ENCODE measurements around the gene TNRC18. TPM values are rescaled to one million over a fixed set of nuclear protein-coding genes. Genes with fewer than 3 reads are reported as not detected.

TNRC18 gene
- total and polyA plus RNA-seq, 2 of the 8 experiments (the other 6 are each of a cell fraction or from before 2014, with no cell fraction given): 1.7 to 8.6 TPM

DNA sequence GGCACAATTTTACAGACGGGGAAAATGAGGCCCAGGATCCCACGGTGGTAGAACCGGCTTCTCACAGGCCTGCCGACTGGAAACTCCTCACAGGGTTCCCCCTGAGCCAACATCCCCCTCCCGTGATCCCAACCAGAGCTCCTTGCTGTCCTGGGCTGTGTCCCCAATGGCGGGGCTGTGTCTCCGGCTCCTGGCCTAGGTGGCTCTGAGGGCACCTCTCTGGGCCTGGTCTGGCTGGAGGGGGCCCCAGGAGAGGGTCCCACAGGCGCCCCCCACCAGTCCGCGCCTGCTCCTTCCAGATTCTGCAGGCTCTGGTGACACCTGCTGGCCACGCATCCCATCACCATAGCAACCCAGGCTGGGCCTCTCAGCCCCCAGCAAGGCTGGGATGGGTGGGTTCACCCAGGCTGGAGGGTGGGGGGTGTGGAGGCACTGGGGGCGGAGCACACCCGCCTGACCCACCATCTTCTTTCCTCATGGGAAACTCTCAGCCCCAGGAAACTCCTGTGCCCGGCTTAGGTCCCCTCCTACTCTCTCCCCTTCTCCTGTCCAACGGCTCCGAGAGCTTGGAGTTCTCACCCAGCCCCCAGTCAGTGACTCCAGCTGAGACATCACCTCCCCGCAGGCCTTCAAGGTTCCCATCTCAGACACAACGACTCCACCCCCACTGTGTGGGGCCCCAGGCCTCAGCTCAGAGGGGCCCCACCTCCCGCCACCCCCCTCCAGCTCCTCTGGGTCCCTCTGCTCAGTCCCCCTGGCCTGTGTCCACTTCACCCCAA, 27.1 kb upstream of the TNRC18 start:
- Histone ChIP-seq H2BK12ac (ENCODE audit: low read depth, low read length) (no peak overlapping the region), H4K8ac (ENCODE audit: extremely low read depth, insufficient read depth, low read length) (no peak overlapping the region), H3K23ac (ENCODE audit: insufficient read length) (no peak overlapping the region), H3K36me3 (ENCODE audit: control insufficient read depth in 2 of 4, insufficient read depth in 4 of 4, low read length in 3 of 4) (no peaks in the 10 kb centered on the region), H3K4me2 (ENCODE audit: insufficient read depth in 1 of 2, low read depth in 2 of 2, low read length in 2 of 2) (no peak overlapping the region; a peak in 1 of 4 replicates), H3K79me2 (ENCODE audit: control insufficient read depth in 1 of 2, insufficient read depth in 2 of 2, low read length in 2 of 2) (no peaks in the 10 kb centered on the region), H3K9me3 (ENCODE audit: insufficient read depth in 2 of 2, low read depth in 1 of 2, low read length in 1 of 2) (no peaks in the 10 kb centered on the region), H3K9ac (replicated peaks in 1 of 4; ENCODE audit: extremely low read depth in 1 of 4, low read depth in 3 of 4, low read length in 3 of 4) (no peak overlapping the region), H2BK5ac (ENCODE audit: low read depth, low read length) (0 out of 2 replicates have a peak overlapping the region, but pooled peaks have one; percentile 1), H2AFZ (ENCODE audit: low read length) (no peak overlapping the region), H3K27ac (ENCODE audit: low read depth, low read length) (no peak overlapping the region), H3K4me1 (replicated peaks in 1 of 4; ENCODE audit: control insufficient read depth in 3 of 4, insufficient read depth in 4 of 4, low read length in 3 of 4) (peaks cover 0 to 8% (median 2%) of the 10 kb centered on the region in 4 experiments; a peak in 5 of 7 replicates), H2BK20ac (ENCODE audit: low read length) (no peak overlapping the region), H2BK120ac (replicated peaks; ENCODE audit: low read depth, low read length) (no peak overlapping the region), H3K4me3 (ENCODE audit: extremely low read depth in 1 of 4, insufficient read depth in 2 of 4, low read depth in 3 of 4, low read length in 4 of 4) (no peak overlapping the region), H3K4ac (replicated peaks; ENCODE audit: insufficient read length, low read depth, low read length) (no peak overlapping the region), H3K18ac (ENCODE audit: extremely low read depth, low read length) (peak overlapping the region; percentile 13; the same call in 1 of the 2 replicates), H2AK5ac (ENCODE audit: low read depth, low read length) (no peak overlapping the region), H3K23me2 (ENCODE audit: low read depth, low read length) (peaks cover 4% of the 10 kb centered on the region; the same call in 1 of the 2 replicates), H3K56ac (replicated peaks; ENCODE audit: insufficient read length, low read depth, low read length) (no peak overlapping the region), H3K79me1 (ENCODE audit: low read depth, low read length) (no peaks in the 10 kb centered on the region), H4K20me1 (replicated peaks in 1 of 2; ENCODE audit: control insufficient read depth in 1 of 2, insufficient read depth in 2 of 2, low read length in 2 of 2) (no peaks in the 10 kb centered on the region), H3K14ac (ENCODE audit: insufficient read length) (no peak overlapping the region), H4K5ac (ENCODE audit: insufficient read length, low read depth, low read length) (no peak overlapping the region), H2BK15ac (ENCODE audit: low read length) (no peak overlapping the region), H3K27me3 (replicated peaks in 1 of 4; ENCODE audit: control insufficient read depth in 3 of 4, extremely low read depth in 1 of 4, insufficient read depth in 3 of 4, low read length in 3 of 4) (no peaks in the 10 kb centered on the region), H4K91ac (replicated peaks; ENCODE audit: insufficient read length, low read length) (no peak overlapping the region)
- DNase-seq (ENCODE audit: low read depth in 1 of 2, low spot score in 2 of 2) (peak in 1 of 2 experiments; percentile 89), FAIRE-seq (no peak)
- TF ChIP-seq CTCF (IDR thresholded peaks at IDR 0.05; ENCODE audit: control extremely low read depth in 1 of 3, insufficient read depth in 1 of 3, low read depth in 1 of 3, low read length in 3 of 3) (peak; percentile 69 to 75 (median 73)), ASH2L (IDR thresholded peaks at IDR 0.05; ENCODE audit: low read length) (no peak), MAX (IDR thresholded peaks at IDR 0.05) (peak; percentile 40; the same call in 1 of the 2 replicates), YY1 (IDR thresholded peaks at IDR 0.05; ENCODE audit: low read depth, low read length) (0 out of 2 replicates have a peak, but pooled peaks have one; percentile 48), POLR2AphosphoS5 (IDR thresholded peaks at IDR 0.05; ENCODE audit: low read depth, low read length) (no peak), RAD21 (IDR thresholded peaks at IDR 0.05 in 1 of 2, conservative IDR thresholded peaks at IDR 0.05 in 1 of 2; ENCODE audit: low read depth in 2 of 2, low read length in 2 of 2) (peak; percentile 86 to 94), GABPA (IDR thresholded peaks at IDR 0.05; ENCODE audit: borderline replicate concordance, insufficient read depth, low read length) (peak; percentile 37; the same call in 1 of the 2 replicates)
- ChIA-PET CTCF (ENCODE audit: partially characterized antibody) (interaction anchor here (0.7 to 6.4 kb wide), 43 partner anchors 8 to 261 kb away, joined by 3 to 68 read pairs (median 4); no protein-coding TSS in a partner anchor), POLR2A (ENCODE audit: partially characterized antibody) (interaction anchor here (0.6 to 2.2 kb wide), 9 partner anchors 13 to 166 kb away, joined by 3 to 9 read pairs (median 4); partner anchors contain the start of gene TNRC18)
- 38% methylated on average over 17 of the region's 19 CpGs; no CpG with 5 or more reads in 1 of the 2 experiments for WGBS, 2 experiments (ENCODE audit: extremely low coverage in 1 of 2, insufficient coverage in 1 of 2, insufficient read length in 1 of 2, insufficient replicate concordance in 2 of 2, low coverage in 1 of 2, low lambda C conversion rate in 2 of 2, missing lambda C conversion rate in 1 of 2)
